NCI-H345 treated with DMSO at 0.1 percent for 48 hours (cell line): Measurements from ENCODE around the gene XXYLT1.

Experiments
- DNase-seq: peaks from one replicate; lab custom pipeline; 2025; ENCODE audit not compliant: unreplicated experiment; lab: John Stamatoyannopoulos, UW

XXYLT1 gene

GRCh38 chr3:195035345-195036202 lies 235.4 kb downstream of the XXYLT1 start:
- DNase-seq: no peak

DNA sequence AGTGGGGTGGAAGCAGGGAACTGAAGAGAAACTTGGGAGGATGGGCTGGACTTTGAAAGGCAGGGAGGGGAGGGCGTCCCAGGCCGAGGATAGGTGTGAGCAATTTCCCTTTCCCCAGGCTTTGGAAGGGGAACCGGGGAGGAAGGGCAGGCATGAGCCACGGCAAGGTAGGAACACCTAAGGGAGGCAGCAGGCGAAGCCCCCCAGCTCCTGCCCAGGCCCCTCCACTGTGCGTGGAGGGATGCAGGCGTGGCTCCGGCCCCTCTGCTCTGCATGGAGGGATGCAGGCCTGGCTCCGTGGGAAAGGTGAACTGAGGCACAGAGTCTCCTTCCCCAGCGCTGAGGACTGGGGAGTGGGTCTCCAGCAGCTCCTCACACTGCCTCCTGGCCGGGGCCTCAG lies 236.4 kb downstream of the XXYLT1 start:
- no peak for DNase-seq

GRCh38 chr3:195034101-195034500 lies 236.9 kb downstream of the XXYLT1 start:
- no peak for DNase-seq

- no peak for DNase-seq
Measured at GRCh38 chr3:195033531-195034091, 237.3 kb downstream of the XXYLT1 start.

GRCh38 chr3:195032955-195033354 lies 238.0 kb downstream of the XXYLT1 start:
- DNase-seq: no peak

- DNase-seq: peak; percentile 85
Measured at GRCh38 chr3:195032106-195032759, 238.7 kb downstream of the XXYLT1 start.

GRCh38 chr3:195031574-195032003 lies 239.4 kb downstream of the XXYLT1 start:
- peak; percentile 11 for DNase-seq

GRCh38 chr3:195030791-195031321 lies 240.1 kb downstream of the XXYLT1 start:
- peak; percentile 17 for DNase-seq

DNA sequence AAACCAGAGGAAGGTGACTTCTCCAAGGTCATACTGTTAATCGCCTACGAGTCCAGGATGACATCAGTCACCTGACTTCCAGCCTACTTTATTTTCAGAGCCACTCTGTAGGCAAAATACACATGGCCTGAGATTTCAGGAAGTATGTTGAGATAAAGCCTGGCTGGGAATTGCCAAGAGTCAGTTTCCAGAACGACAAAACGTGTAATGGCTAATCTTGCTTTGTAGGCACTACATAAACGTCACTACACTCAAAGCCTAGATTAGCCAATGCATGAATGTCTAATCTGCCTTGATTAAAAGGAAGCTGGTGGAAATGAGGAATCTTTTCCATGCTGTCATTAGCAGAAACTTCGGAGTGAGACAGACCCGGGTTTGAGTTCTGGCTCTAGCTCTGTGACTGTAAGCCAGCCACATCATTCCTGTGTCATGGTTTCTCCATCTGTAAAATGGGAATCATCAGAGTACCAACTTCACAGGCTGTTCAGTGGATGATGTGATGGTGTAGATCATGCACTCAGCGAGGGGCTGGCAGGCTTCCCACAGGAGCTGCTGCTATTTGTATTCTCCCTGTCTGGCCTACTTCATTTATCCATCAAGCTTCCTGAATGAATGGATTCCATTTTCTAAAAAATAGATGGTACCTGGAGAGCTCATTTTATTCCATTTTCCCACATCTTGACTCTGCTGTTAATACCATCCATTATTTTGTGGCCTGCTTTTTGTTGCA lies 241.9 kb downstream of the XXYLT1 start:
- DNase-seq: no peak

DNA sequence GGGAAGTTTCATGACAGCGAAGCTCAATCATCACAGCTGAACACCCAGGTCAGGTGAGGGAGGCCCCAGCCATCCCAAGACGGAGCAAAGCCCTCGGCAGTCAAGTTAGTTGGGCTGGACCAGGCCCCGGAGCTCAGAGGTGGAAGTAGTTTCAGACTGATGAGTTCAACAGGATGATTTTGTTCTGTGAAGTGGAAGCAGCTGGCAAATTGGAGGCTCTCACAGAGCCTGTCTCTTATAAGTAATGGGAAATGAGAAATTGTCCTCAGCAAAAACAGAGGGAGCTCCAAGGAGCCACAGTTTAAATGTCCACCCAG lies 245.1 kb downstream of the XXYLT1 start:
- no peak for DNase-seq

GRCh38 chr3:195025056-195025883 lies 245.7 kb downstream of the XXYLT1 start:
- no peak for DNase-seq

DNA sequence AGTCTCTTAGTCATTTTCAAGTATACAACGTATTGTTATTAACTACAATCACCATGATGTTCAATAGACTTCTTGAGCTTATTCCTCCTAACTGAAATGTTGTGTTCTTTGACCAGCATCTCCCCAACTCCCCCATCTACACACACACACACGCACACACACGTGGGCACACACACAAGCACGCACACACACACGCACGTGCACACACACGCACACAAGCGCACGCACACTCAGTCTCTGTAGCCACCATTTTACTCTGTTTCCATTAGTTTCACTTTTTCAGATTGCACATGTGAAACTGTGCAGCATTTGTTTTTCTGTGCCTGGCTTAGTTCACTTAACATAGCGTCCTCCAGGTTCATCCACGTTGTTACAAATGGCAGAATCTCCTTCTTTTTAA lies 247.0 kb downstream of the XXYLT1 start:
- DNase-seq: no peak

GRCh38 chr3:195023576-195023975 lies 247.4 kb downstream of the XXYLT1 start:
- DNase-seq: no peak

GRCh38 chr3:195021692-195022091 lies 249.3 kb downstream of the XXYLT1 start:
- DNase-seq: no peak

- DNase-seq: no peak
Measured at GRCh38 chr3:195020921-195021320, 250.0 kb downstream of the XXYLT1 start.

DNA sequence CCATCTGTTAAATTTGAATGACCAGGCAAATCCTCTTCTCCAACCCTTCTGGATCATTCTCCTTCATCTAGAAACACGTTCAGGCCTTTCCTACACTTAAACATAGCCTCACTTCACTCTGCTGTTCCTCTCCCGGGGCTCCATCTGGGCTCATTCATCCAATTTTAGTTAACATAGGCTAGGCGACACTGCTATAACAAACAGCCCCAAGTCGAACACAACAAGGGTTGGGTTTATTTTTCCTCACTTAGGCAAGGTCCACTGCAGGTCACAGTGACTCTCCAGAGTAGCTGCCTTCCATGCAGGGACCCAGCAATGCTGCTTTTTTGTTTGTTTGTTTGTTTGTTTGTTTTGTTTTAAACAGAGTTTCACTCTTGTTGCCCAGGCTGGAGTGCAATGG lies 250.8 kb downstream of the XXYLT1 start:
- DNase-seq: no peak

GRCh38 chr3:195019335-195019734 lies 251.6 kb downstream of the XXYLT1 start:
- no peak for DNase-seq
